ENCODE results near the gene AP1M1. TPM values are rescaled to one million over a fixed set of nuclear protein-coding genes. Genes with fewer than 3 reads are reported as not detected.

The AP1M1 gene
- total RNA-seq, 1 experiment from 2014 or later: 88.7 TPM

DNA sequence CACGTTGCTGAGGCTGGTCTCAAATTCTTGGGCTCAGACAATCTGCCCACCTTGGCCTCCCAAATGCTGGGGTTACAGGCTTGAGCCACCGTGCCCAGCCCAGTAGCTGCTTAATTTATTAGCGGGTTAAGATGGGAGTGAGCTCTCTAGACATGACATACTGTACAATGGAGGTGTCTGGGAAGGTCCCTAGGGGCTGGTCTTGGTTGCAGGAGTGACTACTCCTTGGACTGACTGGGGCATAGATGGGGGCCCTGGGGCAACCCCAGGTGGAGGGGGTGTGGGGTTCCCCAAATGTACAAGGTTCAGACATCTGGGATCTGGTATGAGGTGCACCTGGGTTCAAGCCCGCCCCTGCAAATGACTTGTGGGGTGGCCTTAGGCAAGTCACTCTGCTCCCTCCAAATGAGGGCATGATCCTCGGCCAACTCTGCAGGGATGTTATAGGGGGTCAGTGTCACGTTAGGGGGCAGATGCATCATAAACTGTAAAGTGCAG, 37.2 kb upstream of the AP1M1 start:
- TF ChIP-seq POLR2AphosphoS5 (IDR thresholded peaks at IDR 0.05; ENCODE audit: low read depth, low read length) (no peak), SIN3A (IDR thresholded peaks at IDR 0.05; ENCODE audit: borderline replicate concordance, insufficient read depth, low read depth, low read length) (no peak), TCF7L2 (IDR thresholded peaks at IDR 0.05; ENCODE audit: low read depth, low read length) (no peak)
- TF ChIP-seq, protein P1, sequence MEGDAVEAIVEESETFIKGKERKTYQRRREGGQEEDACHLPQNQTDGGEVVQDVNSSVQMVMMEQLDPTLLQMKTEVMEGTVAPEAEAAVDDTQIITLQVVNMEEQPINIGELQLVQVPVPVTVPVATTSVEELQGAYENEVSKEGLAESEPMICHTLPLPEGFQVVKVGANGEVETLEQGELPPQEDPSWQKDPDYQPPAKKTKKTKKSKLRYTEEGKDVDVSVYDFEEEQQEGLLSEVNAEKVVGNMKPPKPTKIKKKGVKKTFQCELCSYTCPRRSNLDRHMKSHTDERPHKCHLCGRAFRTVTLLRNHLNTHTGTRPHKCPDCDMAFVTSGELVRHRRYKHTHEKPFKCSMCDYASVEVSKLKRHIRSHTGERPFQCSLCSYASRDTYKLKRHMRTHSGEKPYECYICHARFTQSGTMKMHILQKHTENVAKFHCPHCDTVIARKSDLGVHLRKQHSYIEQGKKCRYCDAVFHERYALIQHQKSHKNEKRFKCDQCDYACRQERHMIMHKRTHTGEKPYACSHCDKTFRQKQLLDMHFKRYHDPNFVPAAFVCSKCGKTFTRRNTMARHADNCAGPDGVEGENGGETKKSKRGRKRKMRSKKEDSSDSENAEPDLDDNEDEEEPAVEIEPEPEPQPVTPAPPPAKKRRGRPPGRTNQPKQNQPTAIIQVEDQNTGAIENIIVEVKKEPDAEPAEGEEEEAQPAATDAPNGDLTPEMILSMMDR (IDR thresholded peaks at IDR 0.05): no peak
- TF ChIP-seq, protein P2, sequence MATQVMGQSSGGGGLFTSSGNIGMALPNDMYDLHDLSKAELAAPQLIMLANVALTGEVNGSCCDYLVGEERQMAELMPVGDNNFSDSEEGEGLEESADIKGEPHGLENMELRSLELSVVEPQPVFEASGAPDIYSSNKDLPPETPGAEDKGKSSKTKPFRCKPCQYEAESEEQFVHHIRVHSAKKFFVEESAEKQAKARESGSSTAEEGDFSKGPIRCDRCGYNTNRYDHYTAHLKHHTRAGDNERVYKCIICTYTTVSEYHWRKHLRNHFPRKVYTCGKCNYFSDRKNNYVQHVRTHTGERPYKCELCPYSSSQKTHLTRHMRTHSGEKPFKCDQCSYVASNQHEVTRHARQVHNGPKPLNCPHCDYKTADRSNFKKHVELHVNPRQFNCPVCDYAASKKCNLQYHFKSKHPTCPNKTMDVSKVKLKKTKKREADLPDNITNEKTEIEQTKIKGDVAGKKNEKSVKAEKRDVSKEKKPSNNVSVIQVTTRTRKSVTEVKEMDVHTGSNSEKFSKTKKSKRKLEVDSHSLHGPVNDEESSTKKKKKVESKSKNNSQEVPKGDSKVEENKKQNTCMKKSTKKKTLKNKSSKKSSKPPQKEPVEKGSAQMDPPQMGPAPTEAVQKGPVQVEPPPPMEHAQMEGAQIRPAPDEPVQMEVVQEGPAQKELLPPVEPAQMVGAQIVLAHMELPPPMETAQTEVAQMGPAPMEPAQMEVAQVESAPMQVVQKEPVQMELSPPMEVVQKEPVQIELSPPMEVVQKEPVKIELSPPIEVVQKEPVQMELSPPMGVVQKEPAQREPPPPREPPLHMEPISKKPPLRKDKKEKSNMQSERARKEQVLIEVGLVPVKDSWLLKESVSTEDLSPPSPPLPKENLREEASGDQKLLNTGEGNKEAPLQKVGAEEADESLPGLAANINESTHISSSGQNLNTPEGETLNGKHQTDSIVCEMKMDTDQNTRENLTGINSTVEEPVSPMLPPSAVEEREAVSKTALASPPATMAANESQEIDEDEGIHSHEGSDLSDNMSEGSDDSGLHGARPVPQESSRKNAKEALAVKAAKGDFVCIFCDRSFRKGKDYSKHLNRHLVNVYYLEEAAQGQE (IDR thresholded peaks at IDR 0.05; ENCODE audit: insufficient read depth in 1 of 2, low read depth in 2 of 2, low read length in 1 of 2): no peak
- Histone ChIP-seq H3K27ac (ENCODE audit: low read length) (no peak overlapping the region), H3K4me1 (ENCODE audit: control insufficient read depth, insufficient read depth, low read length) (peaks cover 2% of the 10 kb centered on the region; the same call in 1 of the 2 replicates), H3K4me3 (ENCODE audit: low read depth in 2 of 2, low read length in 2 of 2) (no peak overlapping the region), H3K27me3 (ENCODE audit: control insufficient read depth, insufficient read depth, low read length) (no peaks in the 10 kb centered on the region), H3K36me3 (ENCODE audit: control insufficient read depth, insufficient read depth, low read length) (no peaks in the 10 kb centered on the region), H3K9me3 (ENCODE audit: control insufficient read depth, insufficient read depth, low read depth, low read length) (no peaks in the 10 kb centered on the region)
- BruUV-seq (replicated peaks): no TSS peak
- DNase-seq (ENCODE audit: low read depth, low spot score): no peak
- no peak for ATAC-seq
- intact Hi-C loops (cut with micrococcal nuclease; ENCODE audit: unreplicated experiment) (no loop called here), in situ Hi-C loops (cut with HindIII; ENCODE audit: low pct_unique_long_range_greater_than_20kb, low sequenced_read_pairs) (no loop called here)
- POLR2A ChIA-PET: no interaction called here
- CTCF ChIA-PET: interaction anchor here (0.6 to 0.7 kb wide), 3 partner anchors 50 to 526 kb away, joined by 3 to 12 read pairs (median 7); no protein-coding TSS in a partner anchor

DNA sequence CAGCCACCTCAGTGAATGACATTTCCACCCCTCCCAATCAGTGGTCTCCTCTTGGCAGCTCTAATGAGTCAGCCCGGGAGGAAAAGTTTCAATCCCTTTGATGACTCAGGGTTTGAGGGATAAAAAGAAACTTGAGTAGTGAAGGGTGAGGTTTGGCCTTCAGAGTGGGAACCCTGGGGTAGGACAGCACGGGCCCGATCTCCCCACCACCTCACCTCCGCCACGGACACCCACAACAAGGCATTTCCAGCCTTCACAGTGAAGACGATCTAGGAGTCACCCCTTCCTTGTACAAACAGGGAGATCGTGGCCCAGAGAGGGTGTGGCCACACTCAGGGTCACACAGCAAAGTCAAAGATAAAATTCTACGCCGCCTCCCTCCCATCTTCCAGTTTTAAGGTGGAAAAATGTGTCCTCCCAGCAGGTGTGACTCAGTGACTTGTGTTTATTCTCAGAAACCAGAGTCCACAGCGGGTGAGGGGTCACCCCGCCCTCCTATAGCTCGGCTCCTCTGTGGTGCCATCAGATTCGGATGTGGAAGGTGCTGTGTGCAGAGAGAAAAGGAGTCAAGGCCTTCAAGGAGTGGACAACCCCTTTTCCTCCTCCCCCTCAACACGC, 36.7 kb upstream of the AP1M1 start:
- Histone ChIP-seq H3K36me3 (ENCODE audit: control insufficient read depth, insufficient read depth, low read length) (no peaks in the 10 kb centered on the region), H3K4me1 (ENCODE audit: control insufficient read depth, insufficient read depth, low read length) (peaks cover 2% of the 10 kb centered on the region; the same call in 1 of the 2 replicates), H3K27ac (ENCODE audit: low read length) (no peak overlapping the region), H3K27me3 (ENCODE audit: control insufficient read depth, insufficient read depth, low read length) (no peaks in the 10 kb centered on the region), H3K9me3 (ENCODE audit: control insufficient read depth, insufficient read depth, low read depth, low read length) (no peaks in the 10 kb centered on the region), H3K4me3 (ENCODE audit: low read depth in 2 of 2, low read length in 2 of 2) (no peak overlapping the region)
- TF ChIP-seq POLR2AphosphoS5 (IDR thresholded peaks at IDR 0.05; ENCODE audit: low read depth, low read length): no peak
- TF ChIP-seq, protein P2 (IDR thresholded peaks at IDR 0.05; ENCODE audit: insufficient read depth in 1 of 2, low read depth in 2 of 2, low read length in 1 of 2): no peak
- no peak for TF ChIP-seq SIN3A (IDR thresholded peaks at IDR 0.05; ENCODE audit: borderline replicate concordance, insufficient read depth, low read depth, low read length)
- no peak for TF ChIP-seq TCF7L2 (IDR thresholded peaks at IDR 0.05; ENCODE audit: low read depth, low read length)
- TF ChIP-seq, protein P1 (IDR thresholded peaks at IDR 0.05): no peak
- intact Hi-C loops (cut with micrococcal nuclease; ENCODE audit: unreplicated experiment) (no loop called here), in situ Hi-C loops (cut with HindIII; ENCODE audit: low pct_unique_long_range_greater_than_20kb, low sequenced_read_pairs) (no loop called here)
- ChIA-PET POLR2A (interaction anchor here (0.6 kb wide), 1 partner anchor 1545 kb away, joined by 3 read pairs; no protein-coding TSS in a partner anchor), CTCF (no interaction called here)
- no TSS peak for BruUV-seq (replicated peaks)
- DNase-seq (ENCODE audit: low read depth, low spot score): peak; percentile 32
- ATAC-seq: peak; percentile 40; the same call in 1 of the 2 replicates

All from Panc1 (cell line).